GM12874 (cell line): ENCODE results near the gene SMIM7.

Source experiments
- CTCF ChIP-seq: IDR thresholded peaks from 2 replicates; pipeline ENCODE4 v1.5.1; 2011; ENCODE audit warnings: low read depth, mild to moderate bottlenecking, control low read depth, low read length, moderate library complexity; ENCODE audit not compliant: insufficient read depth

Gene SMIM7

GRCh38 chr19:16679811-16680210 lies 19.9 kb upstream of the SMIM7 start:
- TF ChIP-seq CTCF: no peak

GRCh38 chr19:16678498-16678897 lies 18.6 kb upstream of the SMIM7 start:
- TF ChIP-seq CTCF: no peak

- no peak for TF ChIP-seq CTCF
These were observed 17.1 kb upstream of the SMIM7 start for GRCh38 chr19:16677055-16677454.

GRCh38 chr19:16676101-16676798 lies 16.3 kb upstream of the SMIM7 start:
- TF ChIP-seq CTCF: no peak

GRCh38 chr19:16673231-16673630 lies 13.3 kb upstream of the SMIM7 start:
- no peak for TF ChIP-seq CTCF

- no peak for TF ChIP-seq CTCF
These were observed 11.8 kb upstream of the SMIM7 start for GRCh38 chr19:16671652-16672274.

GRCh38 chr19:16670291-16670690 lies 10.3 kb upstream of the SMIM7 start:
- no peak for TF ChIP-seq CTCF
